Loucy (cell line): Measurements from ENCODE around the gene PFDN2.
"Not testable (repeated sequence)": the region's sequence is repeated elsewhere in the genome, so short reads cannot be mapped to it uniquely, and the experiment has no call there.

Source experiments
- H2AFZ ChIP-seq: fragments of 200-600 bp; sonication (generic); 2 replicates; pipeline ENCODE4 v1.6.0; 2016; ENCODE audit warnings: antibody characterized with exemption, mild to moderate bottlenecking, low read length, moderate library complexity
- H3F3A ChIP-seq: fragments of 200-600 bp; 2 replicates; pipeline ENCODE4 v1.6.0; 2016; ENCODE audit warnings: antibody characterized with exemption, low read depth, mild to moderate bottlenecking
- H3K27me3 ChIP-seq: fragments of 200-600 bp; sonication (generic); 2 replicates; pipeline ENCODE4 v1.6.1; 2014; ENCODE audit warnings: low read length, mild to moderate bottlenecking; ENCODE audit not compliant: insufficient read depth, poor library complexity, severe bottlenecking
- H3K36me3 ChIP-seq: fragments of 200-600 bp; sonication (generic); 2 replicates; pipeline ENCODE4 v1.6.1; 2016; ENCODE audit warnings: low read length; ENCODE audit not compliant: insufficient read depth
- H3K4me1 ChIP-seq: fragments of 200-600 bp; sonication (generic); 2 replicates; pipeline ENCODE4 v1.5.1; 2014; ENCODE audit warnings: low read length, mild to moderate bottlenecking; ENCODE audit not compliant: insufficient read depth, poor library complexity, severe bottlenecking
- H3K4me2 ChIP-seq: fragments of 200-600 bp; sonication (generic); 2 replicates; pipeline ENCODE4 v1.6.0; 2014; ENCODE audit warnings: antibody characterized with exemption, low read length, low read depth, mild to moderate bottlenecking; ENCODE audit not compliant: poor library complexity, severe bottlenecking
- H3K4me3 ChIP-seq: fragments of 200-600 bp; sonication (generic); 2 replicates; pipeline ENCODE4 v1.5.1; 2014; ENCODE audit warnings: low read length, mild to moderate bottlenecking, mixed read lengths; ENCODE audit not compliant: poor library complexity, severe bottlenecking
- H3K79me2 ChIP-seq: fragments of 200-600 bp; sonication (generic); 2 replicates; pipeline ENCODE4 v1.6.1; 2014; ENCODE audit warnings: low read length; ENCODE audit not compliant: insufficient read depth
- H3K9ac ChIP-seq: fragments of 200-600 bp; sonication (generic); 2 replicates; pipeline ENCODE4 v1.6.0; 2014; ENCODE audit warnings: mild to moderate bottlenecking, low read depth, low read length, moderate library complexity; ENCODE audit not compliant: poor library complexity, severe bottlenecking
- H3K9me2 ChIP-seq: fragments of 200-600 bp; sonication (generic); replicated peaks from 2 replicates; pipeline ENCODE4 v1.6.1; 2016; ENCODE audit warnings: low read depth, low read length, mixed read lengths
- H3K9me3 ChIP-seq: fragments of 200-600 bp; sonication (generic); 2 replicates; pipeline ENCODE4 v1.6.1; 2014; ENCODE audit warnings: mild to moderate bottlenecking, antibody characterized with exemption, low read length, low read depth; ENCODE audit not compliant: insufficient read depth
- H4K20me1 ChIP-seq: fragments of 200-600 bp; sonication (generic); 2 replicates; pipeline ENCODE4 v1.6.0; 2014; ENCODE audit warnings: antibody characterized with exemption, low read length, mild to moderate bottlenecking; ENCODE audit not compliant: insufficient read depth, poor library complexity, severe bottlenecking
- EZH2phosphoT487 ChIP-seq: fragments of 200-600 bp; IDR thresholded peaks from 2 replicates; pipeline ENCODE4 v1.6.1; 2018; ENCODE audit warnings: antibody characterized with exemption, mild to moderate bottlenecking, moderate library complexity, borderline replicate concordance
- TF ChIP-seq, protein P1 (sequence below): fragments of 200-600 bp; sonication (generic); conservative IDR thresholded peaks from 2 replicates; pipeline ENCODE4 v1.5.1; 2014; ENCODE audit warnings: mild to moderate bottlenecking, antibody characterized with exemption, low read length

PFDN2 gene

DNA sequence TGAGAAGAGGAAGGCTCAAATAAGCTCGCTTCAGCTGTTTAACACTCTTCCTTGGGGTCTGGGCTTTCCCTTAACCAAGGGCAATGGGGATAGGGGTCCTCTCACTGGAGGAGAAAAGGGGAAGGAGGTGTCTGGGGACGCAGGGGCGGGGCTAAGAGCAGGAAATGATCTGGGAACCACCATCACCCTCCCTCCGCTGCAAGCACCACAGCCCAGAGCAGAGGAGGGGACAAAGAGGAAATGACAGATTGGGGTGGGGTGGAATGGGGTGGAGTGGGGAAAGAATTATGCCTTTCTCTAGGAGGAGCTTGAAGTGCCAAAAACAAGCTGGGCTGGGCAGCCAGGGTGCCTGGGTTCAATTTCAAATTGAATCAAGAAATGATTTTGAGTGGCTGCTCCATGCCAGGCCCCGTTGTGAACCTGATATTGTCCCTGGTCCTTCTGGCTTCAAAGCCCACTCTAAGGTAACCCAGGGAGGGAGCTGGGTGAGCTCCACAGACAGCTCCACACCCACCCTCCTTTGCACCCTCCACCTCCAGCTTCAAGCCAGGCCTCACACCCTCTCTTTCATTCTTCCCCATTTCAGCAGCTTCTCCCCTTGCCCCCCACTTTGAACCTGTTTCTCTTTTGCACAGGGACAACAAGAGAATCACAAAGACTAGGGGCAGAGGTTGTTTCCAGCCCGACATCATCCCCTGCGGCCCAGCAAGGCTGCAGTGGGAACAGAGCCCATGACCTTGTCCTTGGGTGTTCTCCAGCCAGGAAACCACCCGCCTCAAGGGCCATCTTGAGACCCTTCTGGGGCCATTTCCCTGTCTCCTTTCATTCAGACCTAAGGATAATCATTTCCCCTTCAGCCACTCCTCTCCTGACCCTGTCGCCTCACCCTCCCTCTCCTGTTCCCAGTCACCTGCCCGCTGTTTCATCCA, 49.3 kb downstream of the PFDN2 start:
- H3K4me3 ChIP-seq, result peak overlapping the region; percentile 98

DNA sequence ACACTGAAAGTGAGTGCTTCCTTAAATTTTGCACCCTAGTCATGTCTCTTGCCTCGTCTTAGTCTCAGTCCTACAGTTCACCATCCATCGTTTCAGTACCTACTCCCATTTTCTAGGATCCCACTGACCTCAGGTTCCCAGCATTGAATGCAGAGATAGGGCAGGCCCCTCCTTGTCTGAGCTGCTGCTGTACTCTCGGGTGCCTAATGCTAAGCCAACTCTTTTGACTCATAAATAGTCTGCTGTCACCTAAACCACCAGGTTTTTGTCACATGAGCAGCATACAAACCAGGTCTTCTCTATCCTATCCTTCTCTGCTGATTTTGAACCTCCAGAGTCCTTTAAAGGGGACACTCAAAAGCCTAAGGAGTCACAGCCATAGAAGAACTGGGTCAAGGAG, 51.1 kb downstream of the PFDN2 start:
- Histone ChIP-seq H3K4me2 (peak overlapping the region; percentile 99), H3K9me3 (no peaks in the 10 kb centered on the region), H2AFZ (no peak overlapping the region), H3K36me3 (no peaks in the 10 kb centered on the region), H4K20me1 (peaks cover 45% of the 10 kb centered on the region), H3K9ac (peak overlapping the region; percentile 99), H3K27me3 (no peaks in the 10 kb centered on the region), H3K4me1 (peaks cover 64% of the 10 kb centered on the region), H3K79me2 (peaks cover 74% of the 10 kb centered on the region), H3F3A (0 out of 2 replicates have a peak, but pooled peaks cover 3% of the 10 kb centered on the region), H3K4me3 (peak overlapping the region; percentile 98), H3K9me2 (no peaks in the 10 kb centered on the region)
- TF ChIP-seq, protein P1, sequence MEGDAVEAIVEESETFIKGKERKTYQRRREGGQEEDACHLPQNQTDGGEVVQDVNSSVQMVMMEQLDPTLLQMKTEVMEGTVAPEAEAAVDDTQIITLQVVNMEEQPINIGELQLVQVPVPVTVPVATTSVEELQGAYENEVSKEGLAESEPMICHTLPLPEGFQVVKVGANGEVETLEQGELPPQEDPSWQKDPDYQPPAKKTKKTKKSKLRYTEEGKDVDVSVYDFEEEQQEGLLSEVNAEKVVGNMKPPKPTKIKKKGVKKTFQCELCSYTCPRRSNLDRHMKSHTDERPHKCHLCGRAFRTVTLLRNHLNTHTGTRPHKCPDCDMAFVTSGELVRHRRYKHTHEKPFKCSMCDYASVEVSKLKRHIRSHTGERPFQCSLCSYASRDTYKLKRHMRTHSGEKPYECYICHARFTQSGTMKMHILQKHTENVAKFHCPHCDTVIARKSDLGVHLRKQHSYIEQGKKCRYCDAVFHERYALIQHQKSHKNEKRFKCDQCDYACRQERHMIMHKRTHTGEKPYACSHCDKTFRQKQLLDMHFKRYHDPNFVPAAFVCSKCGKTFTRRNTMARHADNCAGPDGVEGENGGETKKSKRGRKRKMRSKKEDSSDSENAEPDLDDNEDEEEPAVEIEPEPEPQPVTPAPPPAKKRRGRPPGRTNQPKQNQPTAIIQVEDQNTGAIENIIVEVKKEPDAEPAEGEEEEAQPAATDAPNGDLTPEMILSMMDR, result no peak
- TF ChIP-seq EZH2phosphoT487, result no peak

More for the DNA sequence above, 49.3 kb downstream of the PFDN2 start:
- Histone ChIP-seq H3K36me3 (no peaks in the 10 kb centered on the region), H3K79me2 (peaks cover 58% of the 10 kb centered on the region), H2AFZ (no peak overlapping the region), H3F3A (0 out of 2 replicates have a peak, but pooled peaks cover 3% of the 10 kb centered on the region), H3K9ac (peak overlapping the region; percentile 99), H4K20me1 (peaks cover 39% of the 10 kb centered on the region), H3K4me1 (peaks cover 64% of the 10 kb centered on the region), H3K27me3 (no peaks in the 10 kb centered on the region), H3K4me2 (peak overlapping the region; percentile 99), H3K9me3 (no peaks in the 10 kb centered on the region), H3K9me2 (no peaks in the 10 kb centered on the region)
- TF ChIP-seq EZH2phosphoT487, result no peak
- TF ChIP-seq, protein P1, result no peak

DNA sequence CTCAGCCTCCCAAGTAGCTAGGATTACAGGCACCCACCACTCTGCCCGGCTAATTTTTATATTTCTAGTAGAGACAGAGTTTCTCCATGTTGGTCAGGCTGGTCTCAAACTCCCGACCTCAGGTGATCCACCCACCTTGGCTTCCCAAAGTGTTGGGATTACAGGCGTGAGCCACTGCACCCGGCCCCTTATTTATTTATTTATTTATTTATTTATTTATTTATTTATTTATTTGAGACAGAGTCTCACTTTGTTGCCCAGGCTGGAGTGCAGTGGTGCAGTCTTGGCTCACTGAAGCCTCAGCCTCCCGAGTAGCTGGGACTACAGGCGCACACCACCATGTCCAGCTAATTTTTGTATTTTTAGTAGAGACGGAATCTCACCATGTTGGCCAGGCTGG, 52.2 kb downstream of the PFDN2 start:
- H3K9me2 ChIP-seq, H3K9me3 ChIP-seq, H3K9ac ChIP-seq, H3K36me3 ChIP-seq, H3K27me3 ChIP-seq, H3F3A ChIP-seq, H2AFZ ChIP-seq: not testable (repeated sequence)
- Histone ChIP-seq H3K4me2 (peak overlapping the region; percentile 99), H4K20me1 (peaks cover 45% of the 10 kb centered on the region), H3K4me3 (peak overlapping the region; percentile 98), H3K79me2 (peaks cover 84% of the 10 kb centered on the region), H3K4me1 (peaks cover 55% of the 10 kb centered on the region)

DNA sequence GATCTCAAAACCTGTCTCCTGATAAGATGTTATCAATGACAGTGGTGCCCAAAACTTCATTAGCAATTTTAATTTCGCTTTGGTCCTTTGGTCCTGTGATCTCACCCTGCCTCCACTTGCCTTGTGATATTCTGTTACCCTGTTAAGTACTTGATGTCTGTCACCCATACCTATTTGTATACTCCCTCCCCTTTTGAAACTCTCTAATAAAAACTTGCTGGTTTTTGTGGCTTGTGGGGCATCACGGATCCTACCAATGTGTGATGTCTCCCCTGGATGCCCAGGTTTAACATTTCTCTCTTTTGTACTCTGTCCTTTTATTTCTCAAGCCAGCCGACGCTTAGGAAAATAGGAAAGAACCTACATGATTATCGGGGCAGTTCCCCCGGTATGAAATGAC, 53.9 kb downstream of the PFDN2 start:
- Histone ChIP-seq H4K20me1 (peaks cover 51% of the 10 kb centered on the region), H3K79me2 (peaks cover 92% of the 10 kb centered on the region), H3K4me2 (peak overlapping the region; percentile 73), H3K4me1 (peaks cover 44% of the 10 kb centered on the region), H3K4me3 (peak overlapping the region; percentile 50)
- not testable (repeated sequence) for H3K9me3 ChIP-seq, H3K9ac ChIP-seq, H3K9me2 ChIP-seq, H3K27me3 ChIP-seq, H2AFZ ChIP-seq, H3K36me3 ChIP-seq, H3F3A ChIP-seq
